Activated CD8-positive, alpha-beta memory T cell treated with anti-CD3 and anti-CD28 coated beads for 24 hours (primary cell): ENCODE measurements around the gene XPNPEP1.

Experiments
- DNase-seq: peaks from one replicate; pipeline ENCODE4 v3.0.0-alpha.2; 2020

XPNPEP1 gene

DNA sequence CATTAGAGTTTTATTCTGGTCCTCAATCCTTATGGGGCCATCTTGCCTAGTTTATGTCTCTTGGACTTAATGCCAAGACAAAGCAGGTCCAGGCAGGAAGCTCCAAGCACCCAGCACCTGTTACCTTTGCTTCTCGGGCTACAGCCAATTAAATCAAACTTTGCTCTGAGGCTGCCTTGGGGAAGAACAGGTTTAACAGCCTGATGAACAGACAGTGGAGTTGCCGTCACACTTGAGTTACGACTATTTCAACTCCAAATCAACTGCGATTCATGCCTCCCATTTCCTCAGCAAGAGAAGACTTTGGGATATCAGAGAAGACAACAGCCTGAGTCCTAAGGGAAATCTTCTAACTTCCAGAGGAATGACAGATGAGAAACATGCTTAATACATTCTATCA, 62.2 kb downstream of the XPNPEP1 start:
- no peak for DNase-seq

DNA sequence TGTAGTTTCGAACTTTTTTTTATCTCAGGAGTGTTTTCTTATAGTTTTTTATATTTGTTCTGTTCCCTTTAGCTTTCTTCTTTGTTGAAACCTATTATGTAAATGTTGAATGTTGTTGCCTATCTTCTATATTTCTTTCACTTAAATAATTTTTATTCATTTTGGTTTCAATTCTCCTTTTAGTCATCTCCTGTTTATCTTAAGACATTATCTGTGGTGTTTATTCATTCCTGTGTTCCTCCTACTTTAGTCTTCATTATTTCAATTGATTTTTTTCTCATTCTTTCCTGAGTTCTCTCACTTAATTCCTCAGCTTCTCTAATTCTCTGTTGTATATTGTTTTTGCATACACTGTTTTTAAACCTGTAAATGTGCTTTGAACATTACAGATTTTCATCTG, 64.1 kb downstream of the XPNPEP1 start:
- no peak for DNase-seq

DNA sequence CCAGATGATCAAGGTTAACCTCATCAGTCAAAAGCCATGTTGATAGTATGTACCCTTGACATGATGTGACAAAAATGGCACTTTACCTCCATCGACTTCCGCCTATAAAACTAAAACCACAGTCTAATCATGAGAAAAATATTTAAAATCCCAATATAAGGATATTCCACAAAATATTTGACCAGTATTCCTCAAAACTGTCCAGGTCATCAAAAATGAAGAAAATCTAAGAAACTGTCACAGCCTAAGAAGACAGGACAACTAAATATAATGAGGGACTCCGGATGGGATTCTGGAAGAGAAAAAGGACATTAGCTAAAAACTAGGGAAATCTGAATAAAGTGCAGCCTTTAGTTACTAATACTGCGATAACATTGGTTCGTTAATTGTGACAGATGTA, 67.6 kb downstream of the XPNPEP1 start:
- no peak for DNase-seq

DNA sequence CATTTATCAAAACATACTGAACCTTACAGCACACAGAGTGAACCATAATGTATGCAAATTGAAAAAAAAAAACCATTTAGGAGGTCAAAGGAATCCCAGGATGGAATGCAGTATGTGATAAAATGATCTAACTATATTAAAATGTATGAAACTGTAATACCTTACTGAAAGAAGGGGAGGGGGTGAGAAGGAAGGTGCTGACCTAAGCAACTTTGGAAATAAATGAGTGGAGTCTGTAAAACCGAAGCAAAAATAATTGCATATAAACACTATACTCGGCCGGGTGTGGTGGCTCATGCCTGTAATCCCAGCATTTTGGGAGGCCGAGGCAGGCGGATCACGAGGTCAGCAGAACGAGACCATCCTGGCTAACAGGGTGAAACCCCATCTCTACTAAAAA, 69.4 kb downstream of the XPNPEP1 start:
- DNase-seq, result no peak

DNA sequence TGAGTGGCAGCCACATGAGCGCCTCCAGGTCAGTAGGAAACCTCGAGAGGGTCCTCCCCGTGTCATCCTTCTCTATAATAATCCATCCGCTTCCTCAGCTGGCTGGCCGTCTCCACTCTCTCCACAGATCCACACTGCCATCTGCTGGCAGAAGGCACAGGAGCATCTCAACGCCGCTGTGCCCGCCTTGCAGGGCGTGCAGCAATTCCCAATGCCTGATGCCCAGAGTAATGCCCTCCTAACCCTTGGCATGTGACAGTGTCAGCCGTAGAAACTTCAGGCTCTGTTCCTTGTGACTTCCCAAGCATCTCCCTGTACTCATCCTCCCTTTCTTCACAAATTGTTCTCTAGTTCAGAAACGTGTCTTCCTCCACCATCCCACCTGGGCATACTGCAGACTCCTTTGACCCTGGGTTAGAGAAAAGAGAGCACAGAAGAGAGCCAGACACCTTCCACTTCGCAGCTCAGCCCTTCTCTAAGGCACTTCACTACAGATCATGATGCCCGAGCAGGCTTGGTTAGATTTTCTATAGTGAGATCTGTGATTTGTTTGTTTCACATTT, 70.8 kb downstream of the XPNPEP1 start:
- peak; percentile 88 for DNase-seq

DNA sequence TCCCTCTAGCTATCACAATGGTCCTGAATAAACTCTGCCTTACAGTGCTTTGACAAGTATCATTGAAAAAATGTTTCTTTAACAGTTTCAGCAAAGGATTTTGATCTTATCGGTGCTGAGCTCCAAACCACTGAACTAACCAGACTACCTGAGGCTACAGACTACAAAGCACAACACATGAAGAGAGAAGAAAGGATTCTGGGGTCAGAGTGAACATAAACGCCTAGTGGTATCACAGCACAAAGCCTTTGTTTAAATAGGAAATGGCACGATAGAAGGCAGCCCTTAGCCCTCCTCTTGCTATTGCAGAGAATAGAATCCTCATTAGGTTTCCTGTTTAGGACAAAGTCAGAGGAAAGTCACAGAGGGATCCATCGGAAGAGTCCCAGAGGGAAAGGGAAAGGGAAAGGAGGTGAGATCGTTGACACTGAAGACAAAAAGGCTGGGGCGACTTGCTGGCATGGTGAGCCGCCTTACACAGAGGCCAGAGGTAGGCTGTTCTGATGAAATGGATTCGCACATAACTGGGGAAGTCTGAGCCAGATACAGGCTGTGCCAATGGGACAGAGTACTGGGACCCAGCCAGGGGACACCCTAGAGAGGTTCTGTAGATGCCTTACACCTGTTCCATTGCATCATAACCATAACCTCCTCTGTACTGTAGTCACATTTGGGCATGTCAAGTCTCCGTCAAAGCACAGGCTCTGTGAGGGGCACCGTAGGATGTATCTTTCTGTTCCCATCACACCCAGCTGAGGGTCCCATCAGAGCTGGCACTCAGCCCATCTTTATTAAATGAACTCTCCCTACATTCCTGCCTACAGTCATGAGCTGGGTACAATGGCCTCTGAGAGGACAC, 71.5 kb downstream of the XPNPEP1 start:
- DNase-seq, result no peak

DNA sequence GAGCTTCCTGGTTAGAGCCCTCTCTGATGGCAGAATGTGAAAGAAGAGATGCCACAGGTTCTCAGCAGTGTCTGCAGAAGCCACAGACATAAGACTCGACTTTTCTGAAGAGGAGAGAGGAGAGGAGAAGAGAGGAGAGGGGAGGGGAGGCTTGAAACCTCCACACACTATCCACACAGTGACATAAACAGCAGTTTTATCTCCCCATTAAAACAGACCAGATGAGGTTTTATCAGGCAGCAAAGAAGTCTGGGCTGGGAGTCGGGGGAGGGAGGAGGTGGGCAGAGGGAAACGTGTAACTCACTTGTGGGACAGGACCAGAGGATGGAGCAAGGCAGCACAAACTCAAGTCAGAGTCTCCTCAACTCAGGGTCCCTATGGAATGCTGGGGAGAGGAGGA, 76.5 kb downstream of the XPNPEP1 start:
- DNase-seq, result no peak

DNA sequence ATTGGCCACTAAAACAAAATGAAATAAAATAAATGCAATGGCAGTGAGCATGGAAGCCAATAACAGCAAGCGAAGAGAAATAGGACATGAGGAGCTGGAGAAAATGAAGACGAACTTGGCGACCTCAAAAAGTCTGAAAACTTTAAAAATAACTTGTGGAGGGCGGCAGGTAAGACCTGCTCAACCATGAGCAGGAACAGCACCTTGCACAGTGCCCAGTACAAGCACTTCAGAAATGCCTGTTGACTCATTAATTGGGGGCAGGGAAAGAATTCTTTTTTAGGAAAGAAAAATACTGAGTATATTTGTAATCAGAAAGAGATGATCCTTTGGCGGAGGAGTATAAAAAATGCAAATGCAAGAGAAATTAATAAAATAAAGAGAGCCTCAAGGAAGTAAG, 78.0 kb downstream of the XPNPEP1 start:
- no peak for DNase-seq

DNA sequence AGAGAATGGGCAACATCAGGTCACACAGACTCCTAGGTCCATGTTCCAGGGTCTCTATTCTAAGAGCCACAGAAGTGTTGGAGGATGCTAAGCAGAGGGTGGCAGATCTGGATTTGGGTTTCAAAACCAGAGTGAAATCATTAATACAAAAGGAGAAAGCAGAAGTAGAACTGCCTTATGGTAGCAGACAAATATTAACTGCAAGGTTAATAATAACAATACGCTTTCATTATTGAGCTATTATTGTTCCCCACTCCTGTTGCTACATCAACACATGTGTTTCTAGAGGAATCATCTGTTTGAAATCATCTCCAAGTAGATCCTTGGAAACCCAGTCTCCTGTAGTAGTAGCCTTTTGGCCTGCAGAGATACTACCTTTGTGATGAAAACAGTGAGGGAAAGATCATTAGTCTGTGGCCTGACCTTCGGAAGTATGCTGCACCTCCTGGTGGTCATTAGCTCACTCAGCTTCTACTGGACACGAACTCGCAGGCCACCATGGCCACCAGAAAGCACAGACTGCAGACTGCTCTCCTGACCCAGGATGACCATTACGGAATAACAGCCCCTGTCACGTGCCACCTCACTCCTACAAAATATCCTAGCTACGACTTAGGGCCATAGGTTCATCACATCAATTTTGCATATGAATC, 84.6 kb downstream of the XPNPEP1 start:
- no peak for DNase-seq

DNA sequence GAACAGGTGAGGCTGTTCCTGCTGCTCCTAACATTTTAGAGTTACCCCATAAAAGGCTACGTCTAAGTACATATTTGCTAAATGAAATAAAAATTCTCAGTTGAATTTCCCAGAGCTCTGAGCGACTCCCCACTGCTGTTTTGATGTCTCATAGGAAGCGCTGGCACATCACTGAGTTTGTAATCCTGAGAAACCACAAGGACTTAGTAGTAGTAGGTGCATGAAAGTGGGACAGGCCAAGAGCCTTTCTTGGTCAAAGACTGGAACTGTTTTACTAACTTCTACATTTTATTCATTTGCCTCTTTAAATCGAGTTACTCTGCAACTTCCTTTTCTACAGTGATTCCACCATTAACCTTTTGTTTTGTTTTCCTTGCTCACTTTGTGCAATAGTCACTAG, 85.9 kb downstream of the XPNPEP1 start:
- DNase-seq, result no peak

DNA sequence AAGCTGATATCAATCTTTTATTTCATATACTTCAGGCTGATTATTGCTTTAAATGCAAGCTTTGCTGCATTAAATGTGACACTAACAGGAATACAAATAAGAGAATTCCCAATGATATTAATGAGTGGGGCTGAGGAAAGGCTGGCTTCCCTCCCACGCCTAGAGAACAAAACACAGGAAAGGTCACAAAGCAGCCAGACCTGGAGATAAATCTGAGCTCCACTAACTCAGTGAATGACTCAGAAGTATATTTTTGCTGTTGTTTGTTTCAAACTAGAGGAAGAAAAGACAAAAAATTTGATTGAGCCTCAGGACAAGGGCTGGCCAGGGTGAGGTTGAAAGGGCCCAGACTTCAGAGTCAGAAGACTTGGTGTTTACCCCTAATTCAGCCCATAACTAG, 88.1 kb downstream of the XPNPEP1 start:
- no peak for DNase-seq

DNA sequence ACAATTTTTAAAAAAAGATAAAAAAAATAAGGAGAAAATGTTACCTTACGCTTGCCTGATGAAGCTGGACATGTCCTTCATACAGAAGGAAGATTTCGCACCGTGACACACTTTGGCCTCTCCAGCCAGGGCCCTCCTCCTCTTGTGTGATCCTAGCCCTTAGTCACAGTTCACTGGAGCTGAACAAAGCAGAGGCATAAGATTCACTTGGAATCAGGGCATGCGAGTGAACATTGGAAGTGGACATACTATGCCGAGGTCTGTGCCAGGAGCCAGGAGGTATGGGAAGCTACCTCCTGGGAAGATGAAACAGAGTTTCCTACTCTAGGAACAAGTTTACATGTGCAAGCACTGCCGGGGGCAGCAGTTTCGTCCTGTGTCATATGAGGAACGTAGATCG, 91.5 kb downstream of the XPNPEP1 start:
- DNase-seq, result no peak

DNA sequence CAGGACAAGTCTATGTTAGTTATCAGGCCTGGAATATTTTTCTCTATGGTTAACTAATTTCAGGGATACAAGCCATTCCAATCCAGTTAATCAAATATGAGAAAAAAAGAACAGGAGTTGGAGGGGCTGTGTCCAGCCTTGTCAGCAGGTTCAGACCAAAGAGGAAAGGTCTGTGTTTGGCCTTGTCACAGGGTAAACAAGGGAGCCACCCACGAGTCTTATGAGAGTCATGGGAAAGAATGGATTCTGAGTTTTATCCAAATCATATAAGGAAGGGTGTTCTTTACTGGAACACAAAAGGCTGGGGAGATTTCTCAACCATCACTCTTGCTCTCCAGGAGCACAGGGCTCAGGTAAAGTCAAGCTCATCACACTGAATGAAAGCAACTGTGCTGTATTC, 99.1 kb downstream of the XPNPEP1 start:
- DNase-seq, result no peak

DNA sequence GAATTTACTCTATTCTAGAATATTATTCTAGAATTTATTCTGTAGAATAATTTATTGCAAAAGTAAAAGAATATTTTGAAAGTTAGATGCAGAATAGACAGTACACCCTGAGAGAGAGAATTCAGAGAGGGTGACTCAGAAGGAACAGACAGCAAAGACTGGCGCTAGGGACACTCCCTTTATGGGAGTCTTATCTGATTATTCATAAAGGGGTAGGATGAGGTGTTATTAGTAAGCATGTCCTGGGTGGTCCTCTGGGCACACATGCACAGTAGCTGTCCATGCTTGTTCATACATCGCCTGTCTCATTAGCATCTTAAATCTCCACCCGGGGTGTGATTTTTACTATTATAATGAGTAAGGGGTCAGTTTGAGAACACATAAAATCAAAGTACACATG, 100.1 kb downstream of the XPNPEP1 start:
- no peak for DNase-seq

DNA sequence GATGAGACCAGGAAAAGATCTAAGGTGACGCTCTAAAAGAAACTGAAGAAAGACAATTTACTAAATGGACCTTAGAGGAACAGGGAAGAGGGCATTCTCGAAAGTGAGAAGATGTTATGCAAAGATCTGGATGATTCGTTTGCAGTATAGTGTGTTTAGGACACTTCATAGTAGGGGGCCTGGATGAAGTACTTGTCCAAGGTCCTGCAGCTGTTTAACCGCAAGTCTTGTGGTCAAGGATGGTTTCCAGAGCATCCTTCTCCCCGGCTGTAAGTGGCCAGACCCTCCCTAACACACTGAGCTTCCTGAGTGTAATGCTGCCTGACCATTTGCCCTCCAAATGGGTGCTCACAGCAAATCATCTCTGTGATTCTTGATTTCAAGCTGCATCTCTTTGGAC, 101.6 kb downstream of the XPNPEP1 start:
- no peak for DNase-seq

DNA sequence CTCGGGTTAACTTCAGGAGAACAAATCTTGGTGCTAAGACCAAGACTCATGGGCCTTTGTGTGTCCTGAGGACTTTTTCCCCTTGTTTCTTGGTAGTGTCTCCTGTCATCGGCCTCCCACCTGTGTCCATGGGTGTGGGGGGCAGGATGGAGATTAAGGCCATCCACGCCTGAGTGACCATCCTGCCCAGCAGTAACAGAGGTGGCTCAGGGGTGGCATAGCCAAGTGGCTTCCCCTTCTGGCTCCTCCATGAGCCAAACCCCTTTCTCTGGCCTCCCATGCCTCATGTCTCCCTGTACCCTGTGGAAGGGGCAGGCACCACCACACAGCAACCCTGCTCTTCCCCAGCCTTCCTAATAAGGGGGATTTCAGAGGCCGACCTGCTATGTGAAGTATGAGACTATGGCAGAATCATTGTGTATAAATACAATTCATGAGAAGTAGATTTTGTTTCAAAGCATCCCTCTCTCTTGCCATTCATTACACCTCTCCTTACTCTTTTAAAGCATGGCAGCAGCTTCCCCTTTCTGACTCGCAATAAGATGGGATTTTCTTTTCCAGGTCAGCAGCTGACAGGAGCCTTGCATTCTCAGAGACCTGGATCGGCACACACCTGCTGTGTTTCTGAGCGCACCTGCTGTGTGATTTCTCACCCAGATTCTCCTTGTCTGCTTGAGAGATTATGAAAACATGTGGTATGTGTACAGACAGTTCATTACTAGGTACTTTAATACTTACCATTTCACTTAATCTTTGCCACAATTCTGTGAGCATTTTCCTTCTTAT, 102.5 kb downstream of the XPNPEP1 start:
- no peak for DNase-seq

DNA sequence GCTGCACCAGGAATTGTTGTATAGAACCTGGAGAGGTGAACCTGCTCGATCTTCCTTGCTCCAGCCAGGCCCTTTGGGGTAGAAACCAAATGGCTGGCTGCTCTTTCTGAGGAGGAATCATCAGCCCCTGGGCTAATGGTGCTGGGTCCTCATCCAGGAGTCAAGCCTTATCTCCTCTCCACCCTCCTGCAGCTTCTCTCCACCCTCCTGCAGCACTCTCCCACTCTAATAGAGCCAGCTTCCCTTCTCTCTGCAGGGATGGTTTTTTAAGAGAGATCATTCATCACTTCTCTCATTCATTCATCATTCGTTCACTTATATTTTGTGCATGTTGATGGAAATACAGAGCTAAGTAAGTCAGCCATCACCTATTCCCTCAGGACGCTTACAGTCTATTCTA, 103.5 kb downstream of the XPNPEP1 start:
- DNase-seq, result no peak
